A673 (cell line): ENCODE measurements around the gene FAM47E. TPM values are rescaled to one million over a fixed set of nuclear protein-coding genes. Genes with fewer than 3 reads are reported as not detected.

Source experiments
- BruUV-seq: library from RNA; stranded (reverse); fragments of 400-500 nt; replicated peaks from 2 replicates; lab custom pipeline; 2021; lab: Mats Ljungman, UMichigan
- CTCF ChIA-PET: fragments of 300-600 bp; sonication (Branson Sonifier 250); formaldehyde crosslinking; loops from one replicate; lab custom pipeline; 2022; ENCODE audit warnings: antibody characterized with exemption; lab: Charles Lee
- POLR2A ChIA-PET: fragments of 300-600 bp; sonication (Branson Sonifier 250); formaldehyde crosslinking; loops from one replicate; lab custom pipeline; 2022; ENCODE audit warnings: antibody characterized with exemption; ENCODE audit not compliant: low non-redundant PET; lab: Charles Lee
- DNase-seq: peaks from one replicate; pipeline ENCODE4 v3.0.0-alpha.2; 2015; ENCODE audit warnings: low spot score
- H3K27ac ChIP-seq: fragments of 200-600 bp; sonication (generic); 2 replicates; pipeline ENCODE4 v1.5.1; 2016; ENCODE audit warnings: mixed run types, low read depth, mild to moderate bottlenecking, mixed read lengths, antibody characterized with exemption, low read length; ENCODE audit not compliant: poor library complexity, severe bottlenecking
- H3K27me3 ChIP-seq: fragments of 200-600 bp; sonication (generic); replicated peaks from 2 replicates; pipeline ENCODE4 v1.6.1; 2017; ENCODE audit warnings: mixed run types, low read depth, mild to moderate bottlenecking, mixed read lengths, antibody characterized with exemption, low read length; ENCODE audit not compliant: insufficient read depth, poor library complexity
- H3K36me3 ChIP-seq: fragments of 200-600 bp; sonication (generic); 2 replicates; pipeline ENCODE4 v1.6.1; 2016; ENCODE audit warnings: mixed run types, mild to moderate bottlenecking, mixed read lengths, antibody characterized with exemption, low read length; ENCODE audit not compliant: insufficient read depth, poor library complexity, severe bottlenecking
- H3K4me1 ChIP-seq: fragments of 200-600 bp; sonication (generic); 2 replicates; pipeline ENCODE4 v1.6.1; 2017; ENCODE audit warnings: mixed run types, mild to moderate bottlenecking, mixed read lengths, antibody characterized with exemption, low read length; ENCODE audit not compliant: insufficient read depth, poor library complexity, severe bottlenecking
- H3K4me3 ChIP-seq: fragments of 200-600 bp; sonication (generic); 2 replicates; pipeline ENCODE4 v1.5.1; 2016; ENCODE audit warnings: low read depth, mixed run types, mild to moderate bottlenecking, mixed read lengths, low read length; ENCODE audit not compliant: poor library complexity, severe bottlenecking
- H3K9me3 ChIP-seq: fragments of 200-600 bp; sonication (generic); 2 replicates; pipeline ENCODE4 v1.6.1; 2016; ENCODE audit warnings: mixed run types, low read depth, mild to moderate bottlenecking, mixed read lengths, antibody characterized with exemption, low read length; ENCODE audit not compliant: poor library complexity, severe bottlenecking
- EZH2 ChIP-seq: fragments of 200-600 bp; sonication (generic); IDR thresholded peaks from 2 replicates; pipeline ENCODE4 v1.6.1; 2017; ENCODE audit warnings: borderline replicate concordance, low read depth, mild to moderate bottlenecking, mixed read lengths, antibody characterized with exemption, low read length; ENCODE audit not compliant: poor library complexity, severe bottlenecking
- intact Hi-C: fragments of 100-400 bp; cut with micrococcal nuclease; formaldehyde crosslinking; loops from one replicate; pipeline ENCODE4 v1.10.0; 2022; ENCODE audit not compliant: unreplicated experiment
- total RNA-seq: library from RNA; stranded (reverse); gene quantifications from 2 replicates; pipeline ENCODE4 v1.2.3, GENCODE V29; 2021
- TF ChIP-seq, protein P1 (sequence below): fragments of 300-800, 200-600 bp; sonication (generic); conservative IDR thresholded peaks from 2 replicates; pipeline ENCODE4 v1.5.1; 2017; ENCODE audit warnings: low read depth, mild to moderate bottlenecking, antibody characterized with exemption, low read length, moderate library complexity, mixed read lengths

FAM47E gene
- total RNA-seq, 1 experiment from 2014 or later: 0.21 TPM

DNA sequence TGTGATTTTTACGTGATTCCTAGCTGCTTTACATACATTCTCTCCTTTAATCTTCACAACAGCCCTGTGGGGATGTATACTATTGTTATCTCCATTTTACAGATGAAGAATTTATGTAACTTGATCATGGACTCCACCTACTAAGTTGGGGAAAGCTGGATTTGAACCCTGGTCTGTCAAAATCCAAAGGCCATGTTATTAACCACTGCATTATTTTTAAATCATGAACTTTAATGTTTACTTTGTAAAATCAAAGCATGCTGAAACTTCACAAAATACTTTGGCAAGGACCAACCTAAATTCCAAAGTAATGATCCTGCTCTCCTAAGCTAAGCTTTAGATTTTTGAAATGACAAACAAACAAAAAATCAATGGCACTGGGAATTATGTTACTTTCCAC lies 26.1 kb downstream of the FAM47E start:
- Histone ChIP-seq H3K36me3 (no peaks in the 10 kb centered on the region), H3K4me3 (no peak overlapping the region), H3K9me3 (no peaks in the 10 kb centered on the region), H3K27me3 (no peaks in the 10 kb centered on the region), H3K27ac (no peak overlapping the region), H3K4me1 (no peaks in the 10 kb centered on the region)
- TF ChIP-seq EZH2: no peak
- TF ChIP-seq, protein P1, sequence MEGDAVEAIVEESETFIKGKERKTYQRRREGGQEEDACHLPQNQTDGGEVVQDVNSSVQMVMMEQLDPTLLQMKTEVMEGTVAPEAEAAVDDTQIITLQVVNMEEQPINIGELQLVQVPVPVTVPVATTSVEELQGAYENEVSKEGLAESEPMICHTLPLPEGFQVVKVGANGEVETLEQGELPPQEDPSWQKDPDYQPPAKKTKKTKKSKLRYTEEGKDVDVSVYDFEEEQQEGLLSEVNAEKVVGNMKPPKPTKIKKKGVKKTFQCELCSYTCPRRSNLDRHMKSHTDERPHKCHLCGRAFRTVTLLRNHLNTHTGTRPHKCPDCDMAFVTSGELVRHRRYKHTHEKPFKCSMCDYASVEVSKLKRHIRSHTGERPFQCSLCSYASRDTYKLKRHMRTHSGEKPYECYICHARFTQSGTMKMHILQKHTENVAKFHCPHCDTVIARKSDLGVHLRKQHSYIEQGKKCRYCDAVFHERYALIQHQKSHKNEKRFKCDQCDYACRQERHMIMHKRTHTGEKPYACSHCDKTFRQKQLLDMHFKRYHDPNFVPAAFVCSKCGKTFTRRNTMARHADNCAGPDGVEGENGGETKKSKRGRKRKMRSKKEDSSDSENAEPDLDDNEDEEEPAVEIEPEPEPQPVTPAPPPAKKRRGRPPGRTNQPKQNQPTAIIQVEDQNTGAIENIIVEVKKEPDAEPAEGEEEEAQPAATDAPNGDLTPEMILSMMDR: no peak
- DNase-seq: no peak
- CTCF ChIA-PET: no interaction called here
- intact Hi-C loops: no loop called here
- POLR2A ChIA-PET: no interaction called here
- no TSS peak for BruUV-seq

DNA sequence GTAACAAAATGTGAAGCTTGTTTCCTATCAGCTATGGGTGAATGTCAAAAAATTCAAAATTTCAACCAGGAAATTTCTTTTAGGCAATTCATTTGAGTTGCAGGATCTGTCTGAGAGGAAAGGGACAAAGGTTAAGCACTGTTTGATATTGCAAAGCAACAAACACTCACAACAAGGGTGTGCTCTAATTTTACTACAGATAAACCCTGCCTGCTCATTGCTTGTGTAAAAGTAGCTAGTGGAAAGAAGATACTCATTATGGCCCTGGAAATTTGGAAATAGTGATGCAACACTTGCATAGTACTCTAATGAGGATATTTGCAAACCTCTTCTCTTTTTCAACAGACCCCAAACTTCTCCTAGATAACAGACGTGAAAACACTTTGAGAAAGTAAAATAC lies 27.1 kb downstream of the FAM47E start:
- Histone ChIP-seq H3K9me3 (no peaks in the 10 kb centered on the region), H3K4me3 (no peak overlapping the region), H3K4me1 (no peaks in the 10 kb centered on the region), H3K36me3 (no peaks in the 10 kb centered on the region), H3K27ac (no peak overlapping the region), H3K27me3 (no peaks in the 10 kb centered on the region)
- DNase-seq: no peak
- ChIA-PET POLR2A (no interaction called here), CTCF (no interaction called here)
- no peak for TF ChIP-seq EZH2
- TF ChIP-seq, protein P1: no peak
- no TSS peak for BruUV-seq
- intact Hi-C loops: no loop called here

DNA sequence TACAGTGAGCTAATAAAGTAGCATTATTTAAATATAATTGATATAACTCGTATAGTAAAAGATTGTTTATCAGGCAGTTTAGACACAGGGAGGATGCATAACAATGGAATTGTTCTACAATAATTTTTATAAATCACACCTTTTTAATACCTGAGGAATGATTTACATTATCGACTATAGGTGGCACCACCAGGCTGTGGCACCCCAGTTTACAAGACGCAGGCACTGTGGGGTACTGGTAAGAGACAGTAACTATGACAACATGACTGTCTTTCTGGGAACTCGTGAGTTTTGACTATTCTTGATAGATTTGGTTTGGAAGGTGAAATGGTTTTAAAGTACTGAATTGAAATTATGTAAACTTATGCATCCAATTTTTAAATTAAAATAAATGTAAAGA lies 27.9 kb downstream of the FAM47E start:
- H3K4me1 ChIP-seq: no peaks in the 10 kb centered on the region
- CTCF ChIA-PET: no interaction called here
- no peaks in the 10 kb centered on the region for H3K27me3 ChIP-seq
- no peaks in the 10 kb centered on the region for H3K36me3 ChIP-seq
- TF ChIP-seq, protein P1: no peak
- no peak for TF ChIP-seq EZH2
- POLR2A ChIA-PET: no interaction called here
- H3K9me3 ChIP-seq: no peaks in the 10 kb centered on the region
- no peak overlapping the region for H3K4me3 ChIP-seq
- H3K27ac ChIP-seq: no peak overlapping the region
- BruUV-seq: no TSS peak
- intact Hi-C loops: no loop called here
- DNase-seq: no peak
